K562 (cell line): ENCODE data around the gene APOBEC3A. TPM values are rescaled to one million over a fixed set of nuclear protein-coding genes. Genes with fewer than 3 reads are reported as not detected.

ENCODE experiments used
- ARHGAP35 ChIP-seq: fragments of 450-650 bp; IDR thresholded peaks from 2 replicates; pipeline ENCODE4 v1.6.1; 2018; ENCODE audit not compliant: partially characterized antibody
- CBX3 ChIP-seq, 2 experiments: IDR thresholded peaks; 1 replicate in 1 of 2; 2 replicates in 1 of 2; pipeline ENCODE4 v1.6.1; 2012; ENCODE audit warnings: inconsistent platforms in 2 of 2, low read length in 2 of 2, borderline replicate concordance in 1 of 2, control low read depth in 1 of 2
- CREB5 ChIP-seq: fragments of 250-450 bp; sonication (Bioruptor Pico); IDR thresholded peaks from 2 replicates; pipeline ENCODE4 v1.5.0; 2020; ENCODE audit warnings: mild to moderate bottlenecking
- CSDE1 ChIP-seq, 2 experiments: fragments of 450-650 bp; IDR thresholded peaks; 2 replicates each; pipeline ENCODE4 v1.6.1; 2016; ENCODE audit warnings: mild to moderate bottlenecking in 1 of 2
- E2F5 ChIP-seq: sonication (generic); formaldehyde crosslinking; IDR thresholded peaks from 2 replicates; pipeline ENCODE4 v1.8.0; 2022; ENCODE audit warnings: mild to moderate bottlenecking, missing genetic modification reagents
- ERF ChIP-seq: fragments of 450-650 bp; formaldehyde crosslinking; IDR thresholded peaks from 2 replicates; pipeline ENCODE4 v1.4.0; 2020; ENCODE audit warnings: mild to moderate bottlenecking, mixed read lengths
- FOXJ3 ChIP-seq: sonication (generic); formaldehyde crosslinking; IDR thresholded peaks from 2 replicates; pipeline ENCODE4 v1.4.0; 2020; ENCODE audit warnings: mild to moderate bottlenecking, missing genetic modification reagents
- FOXO4 ChIP-seq: fragments of 450-650 bp; formaldehyde crosslinking; IDR thresholded peaks from 2 replicates; pipeline ENCODE4 v1.4.0; 2020; ENCODE audit warnings: mild to moderate bottlenecking, moderate library complexity
- GATAD2B ChIP-seq: fragments of 450-650 bp; IDR thresholded peaks from 2 replicates; pipeline ENCODE4 v1.6.1; 2017; ENCODE audit warnings: mild to moderate bottlenecking, borderline replicate concordance
- HDAC3 ChIP-seq: fragments of 450-650 bp; IDR thresholded peaks from 2 replicates; pipeline ENCODE4 v1.6.1; 2018; ENCODE audit warnings: borderline replicate concordance, mild to moderate bottlenecking, moderate library complexity; ENCODE audit not compliant: partially characterized antibody
- HNRNPLL ChIP-seq: fragments of 200-400 bp; formaldehyde crosslinking; IDR thresholded peaks from 2 replicates; pipeline ENCODE4 v1.6.1; 2017; ENCODE audit warnings: low read length, low read depth, mild to moderate bottlenecking; ENCODE audit not compliant: poor library complexity, severe bottlenecking
- JUND ChIP-seq, 2 experiments: IDR thresholded peaks; 2 replicates in 1 of 2; 3 replicates in 1 of 2; pipeline ENCODE4 v1.6.1; 2011; ENCODE audit warnings: borderline replicate concordance in 2 of 2, low read depth in 2 of 2, low read length in 2 of 2, improper control_type of control experiment in 1 of 2, missing biosample characterization in 1 of 2, missing genetic modification characterization in 1 of 2, missing genetic modification reagents in 1 of 2
- KDM1A ChIP-seq, 2 experiments: fragments of 450-650 bp; IDR thresholded peaks; 2 replicates each; pipeline ENCODE4 v1.6.1; 2016; ENCODE audit warnings: mild to moderate bottlenecking in 2 of 2
- MED1 ChIP-seq: sonication (generic); formaldehyde crosslinking; IDR thresholded peaks from 2 replicates; pipeline ENCODE4 v1.8.1; 2023; ENCODE audit warnings: missing genetic modification reagents, borderline replicate concordance
- MTF1 ChIP-seq: fragments of 250-450 bp; sonication (Bioruptor Pico); IDR thresholded peaks from 2 replicates; pipeline ENCODE4 v1.9.0; 2021; ENCODE audit warnings: moderate library complexity, mild to moderate bottlenecking, inconsistent platforms, borderline replicate concordance
- NR1H2 ChIP-seq: sonication (generic); formaldehyde crosslinking; IDR thresholded peaks from 2 replicates; pipeline ENCODE4 v1.4.0; 2020; ENCODE audit warnings: mild to moderate bottlenecking, missing genetic modification reagents
- PHB ChIP-seq: fragments of 250-450 bp; sonication (Bioruptor Pico); IDR thresholded peaks from 2 replicates; pipeline ENCODE4 v1.5.0; 2021
- PRDM10 ChIP-seq: fragments of 450-650 bp; IDR thresholded peaks from 2 replicates; pipeline ENCODE4 v1.6.1; 2018; ENCODE audit not compliant: partially characterized antibody
- SOX6 ChIP-seq: fragments of 450-650 bp; IDR thresholded peaks from 2 replicates; pipeline ENCODE4 v1.6.1; 2014; ENCODE audit warnings: mild to moderate bottlenecking
- TBP ChIP-seq: optimal IDR thresholded peaks from 2 replicates; pipeline ENCODE3; 2011; ENCODE audit warnings: low read depth, low read length, improper control_type of control experiment
- TCF7L2 ChIP-seq: fragments of 150-350 bp; IDR thresholded peaks from 2 replicates; pipeline ENCODE4 v1.6.1; 2016; ENCODE audit warnings: low read depth, mild to moderate bottlenecking, low read length, moderate library complexity
- TRIM28 ChIP-seq: fragments of 450-650 bp; IDR thresholded peaks from 2 replicates; pipeline ENCODE4 v1.6.1; 2017
- polyA plus RNA-seq, 8 experiments: library from polyadenylated mRNA; depleted of rRNA in 4 of 8; stranded (reverse) in 5 of 8; unstranded in 3 of 8; fragments of >200 nt; fragmentation: Nextera tagmentation in 2 of 8; fragmentation: Illumina TruSeq in 1 of 8; extraction: Ambion mirVana in 2 of 8; extraction: Trizol in 1 of 8; gene quantifications; 2 replicates each; pipeline versions ENCODE4 v1.2.1 to v1.2.3, GENCODE V29; 2011 to 2014; ENCODE audit warnings: inconsistent platforms in 1 of 8, missing spikeins in 1 of 8
- total RNA-seq, 7 experiments: library from RNA; depleted of rRNA in 6 of 7; stranded (reverse); fragments of >200 nt in 6 of 7; fragmentation: Illumina TruSeq in 2 of 7; extraction: Trizol in 2 of 7; gene quantifications; 2 replicates each; pipeline versions ENCODE4 v1.2.1 to v1.2.3, GENCODE V29; 2011 to 2021; ENCODE audit warnings: low replicate concordance in 1 of 7

The APOBEC3A gene
- total and polyA plus RNA-seq, 9 of the 15 experiments (the other 6 are each of a cell fraction or from before 2014, with no cell fraction given) = 0.04 TPM; not detected in 8

GRCh38 chr22:38984224-38984623 is 26.8 kb downstream of the APOBEC3A start (continued):
- TF ChIP-seq FOXO4 (CRISPR knock-in tag) (no peak), NR1H2 (CRISPR knock-in tag) (no peak), TCF7L2 (no peak), GATAD2B (no peak), JUND (IDR thresholded peaks at IDR 0.05; ENCODE audit: borderline replicate concordance, low read depth, low read length) (0 out of 2 replicates have a peak, but pooled peaks have one; percentile 15), JUND (tag; IDR thresholded peaks at IDR 0.05; ENCODE audit: borderline replicate concordance, low read depth, low read length) (no peak), MTF1 (CRISPR knock-in tag) (no peak), PRDM10 (no peak), HDAC3 (no peak), E2F5 (CRISPR knock-in tag) (no peak), ERF (CRISPR knock-in tag) (no peak), CBX3 (IDR thresholded peaks at IDR 0.05; ENCODE audit: borderline replicate concordance in 1 of 2, low read length in 2 of 2) (peak in 1 of 2 experiments; percentile 96; a peak in 2 of 3 replicates), PHB (CRISPR knock-in tag) (no peak), TRIM28 (peak; percentile 95), HNRNPLL (no peak), ARHGAP35 (no peak), CREB5 (no peak), CSDE1 (IDR thresholded peaks at IDR 0.05) (no peak), SOX6 (peak; percentile 95), TBP (no peak), FOXJ3 (CRISPR knock-in tag) (no peak), MED1 (CRISPR knock-in tag) (no peak), KDM1A (IDR thresholded peaks at IDR 0.05) (0 out of 4 replicates have a peak, but pooled peaks of 1 of the 2 experiments have one; percentile 15)
